HG03045 (cell line): ENCODE results near the gene SLCO3A1.
"Not testable (repeated sequence)": the region's sequence is repeated elsewhere in the genome, so short reads cannot be mapped to it uniquely, and the experiment has no call there.

Experiments used
- ATAC-seq: cut with Tn5 transposase; IDR thresholded peaks from one replicate; pipeline ENCODE4 v1.9.1; 2021; ENCODE audit warnings: mild to moderate bottlenecking, moderate library complexity; ENCODE audit not compliant: unreplicated experiment

SLCO3A1 gene

GRCh38 chr15:91961357-91961756, 107.8 kb downstream of the SLCO3A1 start:
- no peak for ATAC-seq

- ATAC-seq: not testable (repeated sequence)
Measured at GRCh38 chr15:91963747-91964146, 110.2 kb downstream of the SLCO3A1 start.

GRCh38 chr15:91965501-91966193, 112.1 kb downstream of the SLCO3A1 start:
- no peak for ATAC-seq

GRCh38 chr15:91966194-91966552, 112.7 kb downstream of the SLCO3A1 start:
- no peak for ATAC-seq

- no peak for ATAC-seq
Measured at GRCh38 chr15:91967935-91968606, 114.6 kb downstream of the SLCO3A1 start.

- ATAC-seq: no peak
Measured at GRCh38 chr15:91968610-91969009, 115.1 kb downstream of the SLCO3A1 start.

- ATAC-seq: no peak
Measured at GRCh38 chr15:91970142-91970541, 116.6 kb downstream of the SLCO3A1 start.

- ATAC-seq: no peak
Measured at GRCh38 chr15:91973481-91973880, 120.0 kb downstream of the SLCO3A1 start.

GRCh38 chr15:91974321-91974720, 120.8 kb downstream of the SLCO3A1 start:
- no peak for ATAC-seq

GRCh38 chr15:91975241-91975978, 121.9 kb downstream of the SLCO3A1 start:
- ATAC-seq: no peak

GRCh38 chr15:91976966-91977365, 123.5 kb downstream of the SLCO3A1 start:
- no peak for ATAC-seq

GRCh38 chr15:91980502-91981267, 127.2 kb downstream of the SLCO3A1 start:
- ATAC-seq: no peak

GRCh38 chr15:91981821-91982800, 128.6 kb downstream of the SLCO3A1 start:
- no peak for ATAC-seq

- no peak for ATAC-seq
Measured at GRCh38 chr15:91983729-91984340, 130.3 kb downstream of the SLCO3A1 start.

- no peak for ATAC-seq
Measured at GRCh38 chr15:91985297-91985696, 131.8 kb downstream of the SLCO3A1 start.

GRCh38 chr15:91988071-91988470, 134.6 kb downstream of the SLCO3A1 start:
- ATAC-seq: no peak

- no peak for ATAC-seq
Measured at GRCh38 chr15:91988655-91989054, 135.1 kb downstream of the SLCO3A1 start.

GRCh38 chr15:91989821-91990220, 136.3 kb downstream of the SLCO3A1 start:
- no peak for ATAC-seq

GRCh38 chr15:91992945-91993344, 139.4 kb downstream of the SLCO3A1 start:
- no peak for ATAC-seq

GRCh38 chr15:91995146-91995545, 141.6 kb downstream of the SLCO3A1 start:
- no peak for ATAC-seq
